ENCODE measurements around the gene TMPO. TPM values are rescaled to one million over a fixed set of nuclear protein-coding genes. Genes with fewer than 3 reads are reported as not detected.

The TMPO gene, protein sequence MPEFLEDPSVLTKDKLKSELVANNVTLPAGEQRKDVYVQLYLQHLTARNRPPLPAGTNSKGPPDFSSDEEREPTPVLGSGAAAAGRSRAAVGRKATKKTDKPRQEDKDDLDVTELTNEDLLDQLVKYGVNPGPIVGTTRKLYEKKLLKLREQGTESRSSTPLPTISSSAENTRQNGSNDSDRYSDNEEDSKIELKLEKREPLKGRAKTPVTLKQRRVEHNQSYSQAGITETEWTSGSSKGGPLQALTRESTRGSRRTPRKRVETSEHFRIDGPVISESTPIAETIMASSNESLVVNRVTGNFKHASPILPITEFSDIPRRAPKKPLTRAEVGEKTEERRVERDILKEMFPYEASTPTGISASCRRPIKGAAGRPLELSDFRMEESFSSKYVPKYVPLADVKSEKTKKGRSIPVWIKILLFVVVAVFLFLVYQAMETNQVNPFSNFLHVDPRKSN
- total RNA-seq, result 34.1 and 45.0 TPM in 2 replicates

- FAIRE-seq, result no peak
These were observed at the start of gene TMPO for GRCh38 chr12:98515287-98516110. TMPO (plus strand) TSS chr12:98515590; CDS start chr12:98515868, 278 bp downstream.

GRCh38 chr12:98465950-98466602, 49.3 kb upstream of the TMPO start:
- DNase-seq (ENCODE audit: low read depth), result peak; percentile 10
- Histone ChIP-seq H3K4me3 (ENCODE audit: low read depth, low read length) (no peak overlapping the region), H3K27me3 (ENCODE audit: control insufficient read depth, insufficient read depth, low read length) (no peaks in the 10 kb centered on the region), H3K36me3 (ENCODE audit: control insufficient read depth, insufficient read depth, low read length) (no peaks in the 10 kb centered on the region)
- no peak for TF ChIP-seq CTCF (IDR thresholded peaks at IDR 0.05; ENCODE audit: insufficient read depth, low read length, severe bottlenecking)
- FAIRE-seq, result no peak

More at GRCh38 chr12:98515287-98516110, at the start of gene TMPO:
- DNase-seq (ENCODE audit: low read depth), result peak; percentile 82
- H3K27me3 ChIP-seq (ENCODE audit: control insufficient read depth, insufficient read depth, low read length), result no peaks in the 10 kb centered on the region
- no peak for TF ChIP-seq CTCF (IDR thresholded peaks at IDR 0.05; ENCODE audit: insufficient read depth, low read length, severe bottlenecking)
- peak within 1 kb of the TSS; percentile 96 for H3K4me3 ChIP-seq (ENCODE audit: low read depth, low read length)
- H3K36me3 ChIP-seq (ENCODE audit: control insufficient read depth, insufficient read depth, low read length), result no peaks in the 10 kb centered on the region

GRCh38 chr12:98466640-98467400, 48.6 kb upstream of the TMPO start:
- FAIRE-seq, result no peak
- Histone ChIP-seq H3K36me3 (ENCODE audit: control insufficient read depth, insufficient read depth, low read length) (no peaks in the 10 kb centered on the region), H3K4me3 (ENCODE audit: low read depth, low read length) (no peak overlapping the region), H3K27me3 (ENCODE audit: control insufficient read depth, insufficient read depth, low read length) (no peaks in the 10 kb centered on the region)
- TF ChIP-seq CTCF (IDR thresholded peaks at IDR 0.05; ENCODE audit: insufficient read depth, low read length, severe bottlenecking), result no peak
- DNase-seq (ENCODE audit: low read depth), result no peak

DNA sequence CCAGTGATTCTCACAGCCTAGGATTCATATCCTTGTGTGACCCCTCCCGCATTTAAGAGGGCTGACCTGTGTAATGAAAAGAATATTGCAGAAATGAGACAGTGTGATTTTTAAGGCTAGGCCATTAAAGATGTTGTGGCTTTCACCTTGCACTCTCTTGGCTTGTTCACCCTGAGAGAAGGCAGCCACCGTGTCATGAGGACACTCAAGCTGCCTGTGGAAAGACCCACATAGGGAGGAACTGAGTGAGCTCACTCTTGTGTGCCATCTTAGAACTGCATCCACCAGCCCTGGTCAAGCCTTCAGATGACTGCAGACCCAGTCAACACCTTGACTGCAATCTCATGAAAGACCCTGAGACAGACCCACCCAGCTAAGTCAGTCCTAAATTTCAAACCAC, 46.3 kb upstream of the TMPO start:
- TF ChIP-seq CTCF (IDR thresholded peaks at IDR 0.05; ENCODE audit: insufficient read depth, low read length, severe bottlenecking), result no peak
- FAIRE-seq (no peak), DNase-seq (ENCODE audit: low read depth) (no peak)

GRCh38 chr12:98470469-98471082, 44.8 kb upstream of the TMPO start:
- FAIRE-seq (no peak), DNase-seq (ENCODE audit: low read depth) (peak; percentile 29)
- Histone ChIP-seq H3K36me3 (ENCODE audit: control insufficient read depth, insufficient read depth, low read length) (no peaks in the 10 kb centered on the region), H3K4me3 (ENCODE audit: low read depth, low read length) (no peak overlapping the region), H3K27me3 (ENCODE audit: control insufficient read depth, insufficient read depth, low read length) (no peaks in the 10 kb centered on the region)
- TF ChIP-seq CTCF (IDR thresholded peaks at IDR 0.05; ENCODE audit: insufficient read depth, low read length, severe bottlenecking), result no peak

More for the DNA sequence above, 46.3 kb upstream of the TMPO start:
- Histone ChIP-seq H3K27me3 (ENCODE audit: control insufficient read depth, insufficient read depth, low read length) (no peaks in the 10 kb centered on the region), H3K36me3 (ENCODE audit: control insufficient read depth, insufficient read depth, low read length) (no peaks in the 10 kb centered on the region), H3K4me3 (ENCODE audit: low read depth, low read length) (no peak overlapping the region)

Measured in bronchial epithelial cell (primary cell).